ENCODE measurements around the gene MYO18B.

MYO18B gene

DNA sequence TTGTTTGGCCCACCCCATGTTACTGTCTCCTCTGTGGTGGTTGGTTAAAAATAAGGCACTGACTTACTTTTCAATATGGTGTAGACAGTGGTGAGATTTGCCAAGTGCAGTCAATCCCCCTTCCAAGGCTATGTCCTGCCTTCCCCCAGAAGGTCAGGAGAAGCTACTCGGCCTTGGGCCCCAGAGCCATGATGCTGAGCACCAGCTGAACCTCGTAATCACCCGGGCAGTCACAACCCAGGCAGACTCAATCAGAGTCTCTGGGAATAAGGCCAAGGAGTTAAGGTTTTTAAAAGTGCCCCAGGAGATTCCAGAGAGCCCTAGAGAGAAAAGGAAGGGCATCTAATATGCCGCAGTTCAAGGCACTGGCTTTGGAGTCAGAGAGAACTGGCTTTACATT, 23.8 kb downstream of the MYO18B start:
- no peak for DNase-seq (ENCODE audit: low read depth)
- H3K4me3 ChIP-seq (ENCODE audit: low read depth, low read length) = no peak overlapping the region
- TF ChIP-seq, protein P1, sequence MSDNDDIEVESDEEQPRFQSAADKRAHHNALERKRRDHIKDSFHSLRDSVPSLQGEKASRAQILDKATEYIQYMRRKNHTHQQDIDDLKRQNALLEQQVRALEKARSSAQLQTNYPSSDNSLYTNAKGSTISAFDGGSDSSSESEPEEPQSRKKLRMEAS (IDR thresholded peaks at IDR 0.05; ENCODE audit: low read depth, low read length) = no peak
- TF ChIP-seq MYC (IDR thresholded peaks at IDR 0.05; ENCODE audit: low read depth, low read length) = no peak
- TF ChIP-seq POLR2A (IDR thresholded peaks at IDR 0.05; ENCODE audit: extremely low read depth, insufficient read length) = no peak
- TF ChIP-seq, protein P2, sequence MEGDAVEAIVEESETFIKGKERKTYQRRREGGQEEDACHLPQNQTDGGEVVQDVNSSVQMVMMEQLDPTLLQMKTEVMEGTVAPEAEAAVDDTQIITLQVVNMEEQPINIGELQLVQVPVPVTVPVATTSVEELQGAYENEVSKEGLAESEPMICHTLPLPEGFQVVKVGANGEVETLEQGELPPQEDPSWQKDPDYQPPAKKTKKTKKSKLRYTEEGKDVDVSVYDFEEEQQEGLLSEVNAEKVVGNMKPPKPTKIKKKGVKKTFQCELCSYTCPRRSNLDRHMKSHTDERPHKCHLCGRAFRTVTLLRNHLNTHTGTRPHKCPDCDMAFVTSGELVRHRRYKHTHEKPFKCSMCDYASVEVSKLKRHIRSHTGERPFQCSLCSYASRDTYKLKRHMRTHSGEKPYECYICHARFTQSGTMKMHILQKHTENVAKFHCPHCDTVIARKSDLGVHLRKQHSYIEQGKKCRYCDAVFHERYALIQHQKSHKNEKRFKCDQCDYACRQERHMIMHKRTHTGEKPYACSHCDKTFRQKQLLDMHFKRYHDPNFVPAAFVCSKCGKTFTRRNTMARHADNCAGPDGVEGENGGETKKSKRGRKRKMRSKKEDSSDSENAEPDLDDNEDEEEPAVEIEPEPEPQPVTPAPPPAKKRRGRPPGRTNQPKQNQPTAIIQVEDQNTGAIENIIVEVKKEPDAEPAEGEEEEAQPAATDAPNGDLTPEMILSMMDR (IDR thresholded peaks at IDR 0.05; ENCODE audit: low read depth, low read length) = no peak

DNA sequence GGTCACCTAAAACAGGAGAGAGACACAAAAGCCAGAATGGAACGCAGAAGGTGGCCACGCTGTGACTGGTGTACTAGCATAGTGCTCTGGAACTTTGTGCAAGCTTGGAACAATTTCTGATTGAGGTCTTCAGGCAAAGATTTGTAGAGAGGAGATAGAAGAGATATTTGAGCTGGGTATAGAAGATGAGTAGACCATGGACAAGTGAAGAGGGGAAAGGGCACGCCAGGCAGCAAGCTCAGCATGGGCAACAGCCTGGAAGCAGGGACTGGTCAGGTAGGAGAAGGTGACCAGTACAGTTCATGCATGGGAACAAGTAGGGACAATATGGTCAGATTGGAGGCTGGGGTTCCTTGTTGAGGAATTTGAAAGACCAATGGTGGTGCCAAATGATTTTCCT, 24.4 kb downstream of the MYO18B start:
- no peak for DNase-seq (ENCODE audit: low read depth)
- H3K4me3 ChIP-seq (ENCODE audit: low read depth, low read length) = no peak overlapping the region
- TF ChIP-seq, protein P1 (IDR thresholded peaks at IDR 0.05; ENCODE audit: low read depth, low read length) = no peak
- TF ChIP-seq, protein P2 (IDR thresholded peaks at IDR 0.05; ENCODE audit: low read depth, low read length) = no peak
- TF ChIP-seq POLR2A (IDR thresholded peaks at IDR 0.05; ENCODE audit: extremely low read depth, insufficient read length) = no peak

DNA sequence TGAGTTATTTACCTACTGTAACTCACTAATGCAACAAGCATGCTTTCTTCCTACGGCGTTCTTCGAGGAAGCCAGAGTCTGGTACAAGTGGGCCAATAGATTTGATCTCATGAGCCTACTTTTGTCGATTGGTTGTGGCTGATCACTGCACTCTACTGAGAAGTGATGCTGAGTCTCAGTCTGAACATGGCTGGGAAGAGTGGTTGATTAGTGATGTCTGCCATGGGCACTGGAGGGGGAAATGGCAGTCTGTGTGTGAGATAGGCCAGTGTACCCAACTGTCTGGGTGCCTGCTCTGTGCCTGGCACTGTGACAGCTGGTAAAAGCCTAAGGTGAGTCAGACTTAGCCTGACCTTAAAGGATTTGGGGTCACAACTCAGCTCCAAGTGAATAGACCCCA, 28.3 kb downstream of the MYO18B start:
- H3K4me3 ChIP-seq (ENCODE audit: low read depth, low read length) = no peak overlapping the region
- no peak for DNase-seq (ENCODE audit: low read depth)
- TF ChIP-seq, protein P2 (IDR thresholded peaks at IDR 0.05; ENCODE audit: low read depth, low read length) = no peak
- TF ChIP-seq, protein P1 (IDR thresholded peaks at IDR 0.05; ENCODE audit: low read depth, low read length) = no peak
- no peak for TF ChIP-seq POLR2A (IDR thresholded peaks at IDR 0.05; ENCODE audit: extremely low read depth, insufficient read length)
- no peak for TF ChIP-seq MYC (IDR thresholded peaks at IDR 0.05; ENCODE audit: low read depth, low read length)

DNA sequence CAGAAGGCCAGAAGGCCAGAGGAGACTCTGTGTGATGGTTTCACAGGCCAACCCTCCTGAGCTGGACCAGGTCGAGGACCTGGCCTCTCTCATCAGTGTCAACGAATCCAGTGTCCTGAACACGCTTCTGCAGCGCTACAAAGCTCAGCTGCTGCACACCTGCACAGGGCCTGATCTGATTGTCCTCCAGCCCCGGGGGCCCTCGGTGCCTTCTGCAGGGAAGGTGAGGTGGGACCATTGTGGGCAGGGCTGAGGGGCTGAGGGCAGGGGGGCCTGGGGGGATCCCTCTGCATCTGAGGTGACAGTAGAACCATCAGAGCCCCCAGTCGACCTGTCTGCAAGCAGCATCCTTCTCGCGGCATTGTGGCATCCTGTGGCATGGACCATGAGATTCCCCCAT, 30.3 kb downstream of the MYO18B start:
- TF ChIP-seq, protein P2 (IDR thresholded peaks at IDR 0.05; ENCODE audit: low read depth, low read length) = no peak
- TF ChIP-seq POLR2A (IDR thresholded peaks at IDR 0.05; ENCODE audit: extremely low read depth, insufficient read length) = no peak
- TF ChIP-seq, protein P1 (IDR thresholded peaks at IDR 0.05; ENCODE audit: low read depth, low read length) = no peak
- no peak for TF ChIP-seq MYC (IDR thresholded peaks at IDR 0.05; ENCODE audit: low read depth, low read length)

DNA sequence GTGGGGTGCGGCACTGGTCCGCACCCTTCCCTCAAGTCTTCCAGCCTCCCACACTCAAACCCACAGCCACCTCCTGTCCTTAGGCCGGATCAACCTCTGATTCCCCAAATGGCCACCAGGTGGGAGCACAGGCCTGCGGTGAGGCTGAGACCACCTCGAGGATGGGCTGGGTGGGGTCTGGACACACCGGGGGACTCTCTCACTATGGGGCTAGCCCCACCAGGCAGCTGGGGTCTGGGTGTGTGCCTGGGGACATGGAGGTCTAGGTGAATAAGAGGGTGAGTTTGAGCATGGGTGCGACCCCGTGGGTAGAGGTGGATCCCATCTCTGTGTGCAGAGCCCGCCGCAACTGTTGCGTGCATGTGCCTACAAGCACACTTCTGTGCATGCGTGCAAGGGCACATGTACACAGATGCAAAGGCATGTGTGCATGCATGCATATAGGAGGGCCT, 32.6 kb downstream of the MYO18B start:
- H3K4me3 ChIP-seq (ENCODE audit: low read depth, low read length) = no peak overlapping the region
- no peak for TF ChIP-seq POLR2A (IDR thresholded peaks at IDR 0.05; ENCODE audit: extremely low read depth, insufficient read length)
- TF ChIP-seq MYC (IDR thresholded peaks at IDR 0.05; ENCODE audit: low read depth, low read length) = no peak
- TF ChIP-seq, protein P2 (IDR thresholded peaks at IDR 0.05; ENCODE audit: low read depth, low read length) = peak; percentile 46
- DNase-seq (ENCODE audit: low read depth) = no peak

More for the DNA sequence above, 30.3 kb downstream of the MYO18B start:
- no peak overlapping the region for H3K4me3 ChIP-seq (ENCODE audit: low read depth, low read length)
- DNase-seq (ENCODE audit: low read depth) = no peak

DNA sequence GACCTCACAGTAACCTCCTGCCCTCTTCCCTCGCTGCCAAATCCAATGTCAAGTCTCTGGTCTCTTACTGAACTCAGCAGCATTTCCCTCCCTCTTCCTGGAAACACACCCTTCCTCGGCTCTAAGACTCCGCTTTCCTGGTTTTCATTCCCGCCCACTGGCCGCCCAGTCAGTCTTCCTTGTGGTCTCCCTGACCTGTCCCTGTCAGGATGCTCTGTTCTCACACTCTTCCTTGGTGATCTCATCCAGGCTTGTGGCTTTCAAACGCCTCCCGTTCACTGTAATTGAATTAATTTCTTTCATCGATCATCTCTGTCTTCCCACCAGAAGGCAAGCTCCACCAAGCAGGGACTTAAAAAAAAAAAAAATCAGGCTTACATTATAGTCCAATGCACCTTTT, 33.5 kb downstream of the MYO18B start:
- no peak for TF ChIP-seq MYC (IDR thresholded peaks at IDR 0.05; ENCODE audit: low read depth, low read length)
- H3K4me3 ChIP-seq (ENCODE audit: low read depth, low read length) = no peak overlapping the region
- DNase-seq (ENCODE audit: low read depth) = no peak

Measured in NB4 (cell line).